Measurements from ENCODE around the gene CHN2. TPM values are rescaled to one million over a fixed set of nuclear protein-coding genes. Genes with fewer than 3 reads are reported as not detected.

CHN2 gene
- total RNA-seq, 4 donors from 2014 or later, result 7.6 to 15.3 (median 10.0) TPM

- ATAC-seq, result peak; percentile 74
- 27 to 39% methylated on average over 6 to 10 of the region's 17 CpGs for WGBS, 2 donors (ENCODE audit: low coverage in 1 of 2)
- TF ChIP-seq EP300 (IDR thresholded peaks at IDR 0.05), result no peak
- peak in 1 of 2 donors; percentile 26 for TF ChIP-seq POLR2A (IDR thresholded peaks at IDR 0.05)
- peak; percentile 36 for TF ChIP-seq POLR2AphosphoS5 (IDR thresholded peaks at IDR 0.05)
- no peaks in the 10 kb centered on the region for H3K36me3 ChIP-seq
- no peaks in the 10 kb centered on the region for H3K9me3 ChIP-seq
- no peaks in the 10 kb centered on the region for H3K27me3 ChIP-seq
- peak overlapping the region; percentile 67 to 86 (median 83) for H3K27ac ChIP-seq
- peak overlapping the region in 1 of 2 donors; percentile 35 for H3K4me3 ChIP-seq
- peaks cover 4 to 58% (median 10%) of the 10 kb centered on the region in 3 donors for H3K4me1 ChIP-seq
Observed at GRCh38 chr7:29479301-29480200, 285.0 kb downstream of the CHN2 start.

GRCh38 chr7:29480451-29480850 lies 285.9 kb downstream of the CHN2 start:
- Histone ChIP-seq H3K27me3 (no peaks in the 10 kb centered on the region), H3K4me3 (peak overlapping the region; percentile 4 to 35), H3K9me3 (no peaks in the 10 kb centered on the region), H3K4me1 (peaks cover 4 to 64% (median 13%) of the 10 kb centered on the region in 3 donors), H3K27ac (peak overlapping the region; percentile 67 to 86 (median 83)), H3K36me3 (no peaks in the 10 kb centered on the region)
- 23 to 37% methylated on average over 3 to 5 of the region's 5 CpGs for WGBS, 2 donors (ENCODE audit: low coverage in 1 of 2)
- TF ChIP-seq POLR2AphosphoS5 (IDR thresholded peaks at IDR 0.05), result peak; percentile 48
- TF ChIP-seq EP300 (IDR thresholded peaks at IDR 0.05), result no peak
- TF ChIP-seq CTCF (IDR thresholded peaks at IDR 0.05), result no peak
- no peak for TF ChIP-seq POLR2A (IDR thresholded peaks at IDR 0.05)
- ATAC-seq, result peak; percentile 82

- ATAC-seq, result no peak
- no peaks in the 10 kb centered on the region for H3K36me3 ChIP-seq
- TF ChIP-seq CTCF (IDR thresholded peaks at IDR 0.05) (no peak), POLR2AphosphoS5 (IDR thresholded peaks at IDR 0.05) (no peak), EP300 (IDR thresholded peaks at IDR 0.05) (no peak), POLR2A (IDR thresholded peaks at IDR 0.05) (no peak)
- peaks cover 4 to 70% (median 14%) of the 10 kb centered on the region in 3 donors for H3K4me1 ChIP-seq
- H3K27me3 ChIP-seq, result no peaks in the 10 kb centered on the region
- peak overlapping the region; percentile 4 to 35 for H3K4me3 ChIP-seq
- no peaks in the 10 kb centered on the region for H3K9me3 ChIP-seq
- 25 to 27% methylated on average over 5 of the region's 5 CpGs for WGBS, 2 donors (ENCODE audit: low coverage in 1 of 2)
- peak overlapping the region; percentile 67 to 86 (median 83) for H3K27ac ChIP-seq
Observed at GRCh38 chr7:29480934-29481651, 286.5 kb downstream of the CHN2 start.

- peaks cover 4 to 75% (median 14%) of the 10 kb centered on the region in 3 donors for H3K4me1 ChIP-seq
Observed at GRCh38 chr7:29482056-29482455, 287.5 kb downstream of the CHN2 start.

More at GRCh38 chr7:29482056-29482455, 287.5 kb downstream of the CHN2 start:
- ATAC-seq, result no peak
- Histone ChIP-seq H3K4me3 (no peak overlapping the region), H3K27ac (peak overlapping the region; percentile 65 to 85 (median 75)), H3K36me3 (no peaks in the 10 kb centered on the region), H3K27me3 (no peaks in the 10 kb centered on the region), H3K9me3 (no peaks in the 10 kb centered on the region)
- TF ChIP-seq POLR2A (IDR thresholded peaks at IDR 0.05) (no peak), POLR2AphosphoS5 (IDR thresholded peaks at IDR 0.05) (no peak), CTCF (IDR thresholded peaks at IDR 0.05) (no peak), EP300 (IDR thresholded peaks at IDR 0.05) (no peak)
- WGBS, 2 donors (ENCODE audit: low coverage in 1 of 2), result 34 to 58% methylated on average over 3 to 4 of the region's 4 CpGs
